Neural progenitor cell (in vitro differentiated cells): Measurements from ENCODE around the gene ERGIC1. TPM values are rescaled to one million over a fixed set of nuclear protein-coding genes. Genes with fewer than 3 reads are reported as not detected.

Experiments used
- DNase-seq: peaks from one replicate; pipeline ENCODE4 v3.0.0-alpha.2; 2016; ENCODE audit warnings: low spot score
- H2AFZ ChIP-seq: fragments of 200-600 bp; sonication (generic); replicated peaks from 2 replicates; pipeline ENCODE4 v1.6.1; 2016; ENCODE audit warnings: antibody characterized with exemption
- H3F3A ChIP-seq: fragments of 200-600 bp; sonication (generic); 2 replicates; pipeline ENCODE4 v1.6.1; 2016; ENCODE audit warnings: antibody characterized with exemption, low read depth
- H3K27ac ChIP-seq: fragments of 200-600 bp; sonication (generic); 2 replicates; pipeline ENCODE4 v1.5.1; 2016; ENCODE audit warnings: mild to moderate bottlenecking
- H3K27me3 ChIP-seq: fragments of 200-600 bp; sonication (generic); 2 replicates; pipeline ENCODE4 v1.6.1; 2016; ENCODE audit warnings: mild to moderate bottlenecking, moderate library complexity
- H3K36me3 ChIP-seq: fragments of 200-600 bp; sonication (generic); 2 replicates; pipeline ENCODE4 v1.5.1; 2016
- H3K4me1 ChIP-seq: fragments of 200-600 bp; sonication (generic); 2 replicates; pipeline ENCODE4 v1.6.1; 2016; ENCODE audit warnings: mixed run types
- H3K4me2 ChIP-seq: fragments of 200-600 bp; sonication (generic); 2 replicates; pipeline ENCODE4 v1.6.1; 2016
- H3K4me3 ChIP-seq: fragments of 200-600 bp; sonication (generic); 2 replicates; pipeline ENCODE4 v1.5.1; 2016
- H3K79me2 ChIP-seq: fragments of 200-600 bp; sonication (generic); 2 replicates; pipeline ENCODE4 v1.6.1; 2016; ENCODE audit warnings: low read depth
- H3K9ac ChIP-seq: fragments of 200-600 bp; sonication (generic); 2 replicates; pipeline ENCODE4 v1.6.1; 2016
- H3K9me3 ChIP-seq: fragments of 200-600 bp; sonication (generic); 2 replicates; pipeline ENCODE4 v1.5.1; 2016; ENCODE audit warnings: low read depth
- H4K20me1 ChIP-seq: fragments of 200-600 bp; sonication (generic); 2 replicates; pipeline ENCODE4 v1.6.1; 2016; ENCODE audit warnings: low read depth
- H3K27ac Mint-ChIP-seq: 3 replicates; pipeline ENCODE4 v1.8.0; 2021; ENCODE audit warnings: mixed read lengths
- H3K27me3 Mint-ChIP-seq: 2 replicates; pipeline ENCODE4 v1.8.0; 2022; ENCODE audit warnings: low read depth, mild to moderate bottlenecking, inconsistent platforms, moderate library complexity, mixed read lengths; ENCODE audit not compliant: insufficient read depth
- H3K36me3 Mint-ChIP-seq: 3 replicates; pipeline ENCODE4 v1.8.0; 2021; ENCODE audit warnings: mixed read lengths
- H3K4me1 Mint-ChIP-seq: 3 replicates; pipeline ENCODE4 v1.8.0; 2021; ENCODE audit warnings: mixed read lengths
- H3K4me3 Mint-ChIP-seq: 3 replicates; pipeline ENCODE4 v1.8.0; 2021; ENCODE audit warnings: mild to moderate bottlenecking, moderate library complexity, mixed read lengths
- H3K9me3 Mint-ChIP-seq: 3 replicates; pipeline ENCODE4 v1.8.0; 2020; ENCODE audit warnings: mixed read lengths
- CTCF ChIP-seq: fragments of 200-600 bp; sonication (generic); IDR thresholded peaks from 2 replicates; pipeline ENCODE4 v1.5.1; 2017; ENCODE audit warnings: antibody characterized with exemption, mild to moderate bottlenecking
- EZH2 ChIP-seq: fragments of 200-600 bp; sonication (generic); IDR thresholded peaks from 2 replicates; pipeline ENCODE4 v1.6.1; 2017; ENCODE audit warnings: antibody characterized with exemption, mild to moderate bottlenecking, moderate library complexity
- EZH2phosphoT487 ChIP-seq: fragments of 200-600 bp; sonication (generic); IDR thresholded peaks from 2 replicates; pipeline ENCODE4 v1.6.1; 2017; ENCODE audit warnings: antibody characterized with exemption
- total RNA-seq: library from RNA; depleted of rRNA; stranded (reverse); fragments of >200 nt; gene quantifications from 2 replicates; pipeline ENCODE4 v1.2.3, GENCODE V29; 2015; ENCODE audit warnings: low replicate concordance

Gene ERGIC1
- total RNA-seq, 1 donor from 2014 or later = 28.7 TPM

GRCh38 chr5:172953776-172954675 lies 120.0 kb downstream of the ERGIC1 start:
- Histone ChIP-seq H3K9me3 (no peaks in the 10 kb centered on the region), H3K36me3 (no peaks in the 10 kb centered on the region), H4K20me1 (no peaks in the 10 kb centered on the region), H3K79me2 (no peaks in the 10 kb centered on the region), H3K27me3 (peaks cover 21% of the 10 kb centered on the region), H3K27ac (no peak overlapping the region), H2AFZ (no peak overlapping the region), H3K4me2 (no peak overlapping the region), H3K4me1 (no peaks in the 10 kb centered on the region), H3K4me3 (no peak overlapping the region), H3F3A (peaks cover 7% of the 10 kb centered on the region), H3K9ac (no peak overlapping the region)
- no peaks in the 10 kb centered on the region for H3K27me3 Mint-ChIP-seq
- TF ChIP-seq CTCF (no peak), EZH2 (no peak), EZH2phosphoT487 (no peak)
- peaks cover 5% of the 10 kb centered on the region for H3K36me3 Mint-ChIP-seq
- H3K9me3 Mint-ChIP-seq = no peaks in the 10 kb centered on the region
- H3K4me3 Mint-ChIP-seq = no peak overlapping the region
- peaks cover 2% of the 10 kb centered on the region for H3K4me1 Mint-ChIP-seq
- no peak for DNase-seq
- no peak overlapping the region for H3K27ac Mint-ChIP-seq

- no peak overlapping the region for H3K4me3 ChIP-seq
- no peak overlapping the region for H3K4me2 ChIP-seq
- Mint-ChIP-seq H3K27me3 (no peaks in the 10 kb centered on the region), H3K4me1 (peaks cover 4% of the 10 kb centered on the region), H3K4me3 (no peak overlapping the region), H3K9me3 (no peaks in the 10 kb centered on the region), H3K27ac (no peak overlapping the region), H3K36me3 (peaks cover 2% of the 10 kb centered on the region)
- no peaks in the 10 kb centered on the region for H4K20me1 ChIP-seq
- no peak overlapping the region for H3K9ac ChIP-seq
- H3K36me3 ChIP-seq = no peaks in the 10 kb centered on the region
- H3K9me3 ChIP-seq = no peaks in the 10 kb centered on the region
- H3K4me1 ChIP-seq = no peaks in the 10 kb centered on the region
- no peak for DNase-seq
- H3K79me2 ChIP-seq = peaks cover 4% of the 10 kb centered on the region
- no peak overlapping the region for H2AFZ ChIP-seq
- H3F3A ChIP-seq = peaks cover 7% of the 10 kb centered on the region
- H3K27me3 ChIP-seq = peaks cover 21% of the 10 kb centered on the region
- no peak overlapping the region for H3K27ac ChIP-seq
- TF ChIP-seq CTCF (no peak), EZH2phosphoT487 (no peak)
Observed at GRCh38 chr5:172954751-172955159, 120.7 kb downstream of the ERGIC1 start.

- H3K27me3 ChIP-seq = peaks cover 21% of the 10 kb centered on the region
- peaks cover 12% of the 10 kb centered on the region for H3K79me2 ChIP-seq
- H3K4me2 ChIP-seq = no peak overlapping the region
- TF ChIP-seq EZH2phosphoT487 (no peak), CTCF (no peak), EZH2 (no peak)
- no peak overlapping the region for H3K4me3 ChIP-seq
- H2AFZ ChIP-seq = no peak overlapping the region
- peaks cover 7% of the 10 kb centered on the region for H3F3A ChIP-seq
- H3K36me3 ChIP-seq = no peaks in the 10 kb centered on the region
- no peak overlapping the region for H3K27ac Mint-ChIP-seq
- peaks cover 3% of the 10 kb centered on the region for H3K4me1 ChIP-seq
- H3K4me3 Mint-ChIP-seq = no peak overlapping the region
- no peaks in the 10 kb centered on the region for H3K9me3 ChIP-seq
- H3K27ac ChIP-seq = no peak overlapping the region
- no peaks in the 10 kb centered on the region for H4K20me1 ChIP-seq
- no peaks in the 10 kb centered on the region for H3K9me3 Mint-ChIP-seq
- peaks cover 2% of the 10 kb centered on the region for H3K27me3 Mint-ChIP-seq
- no peak for DNase-seq
- H3K36me3 Mint-ChIP-seq = peaks cover 2% of the 10 kb centered on the region
- H3K9ac ChIP-seq = no peak overlapping the region
- peaks cover 13% of the 10 kb centered on the region for H3K4me1 Mint-ChIP-seq
Observed at GRCh38 chr5:172956228-172956627, 122.2 kb downstream of the ERGIC1 start.
